Measurements from ENCODE around the gene KCNIP1.

KCNIP1 gene

DNA sequence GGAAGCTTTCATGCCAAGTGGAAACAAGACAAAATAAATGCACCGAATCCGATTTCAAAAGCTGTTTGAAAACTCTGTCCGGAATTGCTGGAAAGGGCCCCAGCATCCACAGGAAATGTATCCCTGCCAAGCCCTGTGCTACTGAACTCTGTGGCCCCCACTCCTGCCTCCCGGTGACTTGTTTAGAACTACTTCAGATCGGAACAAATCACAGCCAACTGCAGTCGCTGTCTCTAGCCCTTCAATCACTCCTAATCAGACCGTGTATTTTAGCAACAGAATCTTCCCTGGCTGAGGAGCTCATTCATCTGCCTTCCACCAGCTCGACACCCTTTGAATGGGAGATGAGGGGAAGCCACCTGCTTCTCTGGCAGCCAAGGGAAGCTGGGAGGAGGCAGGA is 94.1 kb downstream of the KCNIP1 start:
- H2AFZ ChIP-seq (ENCODE audit: low read length), result no peak overlapping the region
- H3K4me2 ChIP-seq (ENCODE audit: low read length), result no peak overlapping the region
- no peaks in the 10 kb centered on the region for H3K4me1 ChIP-seq (ENCODE audit: insufficient read depth, low read length, severe bottlenecking)
- no peaks in the 10 kb centered on the region for H4K20me1 ChIP-seq (ENCODE audit: insufficient read depth, low read length)
- no peaks in the 10 kb centered on the region for H3K27me3 ChIP-seq (ENCODE audit: insufficient read depth, low read length)
- no peak for TF ChIP-seq CTCF (IDR thresholded peaks at IDR 0.05; ENCODE audit: low read length)
- TF ChIP-seq EZH2 (IDR thresholded peaks at IDR 0.05; ENCODE audit: borderline replicate concordance, low read length), result no peak
- H3K9ac ChIP-seq (ENCODE audit: low read length), result no peak overlapping the region
- H3K9me2 ChIP-seq (ENCODE audit: low read depth, low read length), result no peaks in the 10 kb centered on the region
- H3K9me3 ChIP-seq (ENCODE audit: low read length), result no peaks in the 10 kb centered on the region
- H3F3A ChIP-seq (ENCODE audit: insufficient read depth, low read length), result no peaks in the 10 kb centered on the region
- no peaks in the 10 kb centered on the region for H3K36me3 ChIP-seq (ENCODE audit: insufficient read depth, low read length)
- H3K27ac ChIP-seq (ENCODE audit: low read depth, low read length, poor library complexity, severe bottlenecking), result no peak overlapping the region
- H3K79me2 ChIP-seq (ENCODE audit: insufficient read depth, low read length), result no peaks in the 10 kb centered on the region
- no peak overlapping the region for H3K4me3 ChIP-seq (ENCODE audit: low read depth, low read length, poor library complexity, severe bottlenecking)

- Histone ChIP-seq H4K20me1 (ENCODE audit: insufficient read depth, low read length) (no peaks in the 10 kb centered on the region), H3K9me2 (ENCODE audit: low read depth, low read length) (no peaks in the 10 kb centered on the region), H3K27me3 (ENCODE audit: insufficient read depth, low read length) (no peaks in the 10 kb centered on the region), H3K27ac (ENCODE audit: low read depth, low read length, poor library complexity, severe bottlenecking) (no peak overlapping the region), H3K9me3 (ENCODE audit: low read length) (no peaks in the 10 kb centered on the region), H3K4me3 (ENCODE audit: low read depth, low read length, poor library complexity, severe bottlenecking) (no peak overlapping the region), H3K79me2 (ENCODE audit: insufficient read depth, low read length) (no peaks in the 10 kb centered on the region), H3K36me3 (ENCODE audit: insufficient read depth, low read length) (no peaks in the 10 kb centered on the region), H3K4me1 (ENCODE audit: insufficient read depth, low read length, severe bottlenecking) (no peaks in the 10 kb centered on the region), H3K4me2 (ENCODE audit: low read length) (no peak overlapping the region), H3K9ac (ENCODE audit: low read length) (no peak overlapping the region), H3F3A (ENCODE audit: insufficient read depth, low read length) (no peaks in the 10 kb centered on the region), H2AFZ (ENCODE audit: low read length) (no peak overlapping the region)
- no peak for TF ChIP-seq EZH2 (IDR thresholded peaks at IDR 0.05; ENCODE audit: borderline replicate concordance, low read length)
- no peak for TF ChIP-seq CTCF (IDR thresholded peaks at IDR 0.05; ENCODE audit: low read length)
Observed at GRCh38 chr5:170599756-170600155, 95.9 kb downstream of the KCNIP1 start.

DNA sequence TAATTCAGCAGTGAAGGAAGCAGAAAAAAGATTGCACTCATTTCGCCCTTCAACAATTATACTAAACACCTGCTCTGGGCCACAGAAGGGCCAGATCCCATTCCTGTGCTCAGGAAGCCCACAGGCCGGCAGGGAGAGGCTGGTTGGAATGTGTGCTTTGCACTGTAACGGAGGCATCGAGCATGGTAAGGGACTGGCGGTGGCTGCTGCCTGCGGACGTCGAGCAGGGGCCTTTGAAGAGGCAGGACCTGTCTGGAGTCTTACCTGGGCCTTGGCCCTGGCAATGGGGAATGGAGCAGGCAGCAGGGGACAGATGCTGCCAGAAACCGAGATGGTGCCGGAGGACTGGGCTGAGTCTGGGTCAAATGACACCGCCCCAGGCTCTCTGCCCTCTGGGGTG is 97.8 kb downstream of the KCNIP1 start:
- H3K4me1 ChIP-seq (ENCODE audit: insufficient read depth, low read length, severe bottlenecking), result no peaks in the 10 kb centered on the region

More for the DNA sequence above, 97.8 kb downstream of the KCNIP1 start:
- Histone ChIP-seq H3K4me2 (ENCODE audit: low read length) (no peak overlapping the region), H3K27ac (ENCODE audit: low read depth, low read length, poor library complexity, severe bottlenecking) (no peak overlapping the region), H3K79me2 (ENCODE audit: insufficient read depth, low read length) (no peaks in the 10 kb centered on the region), H3K9me3 (ENCODE audit: low read length) (no peaks in the 10 kb centered on the region), H3K36me3 (ENCODE audit: insufficient read depth, low read length) (no peaks in the 10 kb centered on the region), H3K27me3 (ENCODE audit: insufficient read depth, low read length) (no peaks in the 10 kb centered on the region), H3K9me2 (ENCODE audit: low read depth, low read length) (no peaks in the 10 kb centered on the region), H3K9ac (ENCODE audit: low read length) (no peak overlapping the region), H3K4me3 (ENCODE audit: low read depth, low read length, poor library complexity, severe bottlenecking) (no peak overlapping the region), H2AFZ (ENCODE audit: low read length) (no peak overlapping the region), H3F3A (ENCODE audit: insufficient read depth, low read length) (no peaks in the 10 kb centered on the region), H4K20me1 (ENCODE audit: insufficient read depth, low read length) (no peaks in the 10 kb centered on the region)
- TF ChIP-seq EZH2 (IDR thresholded peaks at IDR 0.05; ENCODE audit: borderline replicate concordance, low read length) (no peak), CTCF (IDR thresholded peaks at IDR 0.05; ENCODE audit: low read length) (no peak)
